Astrocyte of the cerebellum (primary cell): ENCODE data around the gene FBXW10B.
"Not testable (repeated sequence)": the region's sequence is repeated elsewhere in the genome, so short reads cannot be mapped to it uniquely, and the experiment has no call there.

Source experiments
- DNase-seq: peaks from one replicate; pipeline ENCODE4 v3.0.0-alpha.2; 2011; ENCODE audit warnings: low read depth
- H3K4me3 ChIP-seq: 2 replicates; pipeline ENCODE4 v1.5.1; 2011; ENCODE audit warnings: mild to moderate bottlenecking, low read depth, low read length, moderate library complexity
- in situ Hi-C: cut with HindIII; loops from 2 replicates; pipeline ENCODE4 v1.10.0; 2017; ENCODE audit warnings: low sequenced_read_pairs

FBXW10B gene

DNA sequence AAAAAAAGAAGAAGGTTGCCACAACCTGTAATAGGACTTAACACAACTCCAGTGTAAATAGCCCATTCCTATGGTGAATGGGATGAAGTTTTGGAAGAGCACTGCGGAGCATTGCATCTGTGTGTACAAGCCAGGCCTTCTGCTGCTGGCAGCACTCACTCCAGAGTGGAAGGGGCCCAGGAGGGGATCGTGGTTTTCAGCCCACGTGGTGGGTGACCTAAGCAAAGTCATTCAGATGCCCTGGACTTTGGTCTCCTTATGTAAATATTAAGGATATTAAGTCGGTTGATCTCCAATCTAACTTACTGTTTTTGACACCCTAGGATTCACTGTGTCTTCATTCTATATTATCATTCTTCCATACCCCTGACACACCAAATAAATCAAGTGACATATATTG is 2.7 kb downstream of the FBXW10B start:
- DNase-seq, H3K4me3 ChIP-seq, in situ Hi-C loops: not testable (repeated sequence)

DNA sequence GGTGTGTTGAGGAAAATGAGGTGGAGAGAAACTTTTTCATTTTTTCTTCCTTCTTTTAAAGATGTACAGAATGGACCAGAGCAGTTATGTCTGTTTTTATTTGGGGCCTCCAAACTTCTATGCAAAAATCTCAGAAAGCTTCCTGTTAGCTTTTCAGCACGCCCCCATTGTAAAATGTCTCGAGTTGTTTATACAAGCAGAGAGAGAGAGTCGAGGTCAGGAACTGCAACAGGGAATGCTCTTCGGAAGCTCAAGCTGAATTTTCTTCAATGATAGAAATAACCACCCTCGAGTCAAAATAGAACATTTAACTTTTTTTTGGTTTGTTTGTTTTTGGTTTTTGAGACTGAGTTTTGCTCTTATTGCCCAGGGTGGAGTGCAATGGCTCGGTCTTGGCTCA is 3.7 kb downstream of the FBXW10B start:
- in situ Hi-C loops, result not testable (repeated sequence)

DNA sequence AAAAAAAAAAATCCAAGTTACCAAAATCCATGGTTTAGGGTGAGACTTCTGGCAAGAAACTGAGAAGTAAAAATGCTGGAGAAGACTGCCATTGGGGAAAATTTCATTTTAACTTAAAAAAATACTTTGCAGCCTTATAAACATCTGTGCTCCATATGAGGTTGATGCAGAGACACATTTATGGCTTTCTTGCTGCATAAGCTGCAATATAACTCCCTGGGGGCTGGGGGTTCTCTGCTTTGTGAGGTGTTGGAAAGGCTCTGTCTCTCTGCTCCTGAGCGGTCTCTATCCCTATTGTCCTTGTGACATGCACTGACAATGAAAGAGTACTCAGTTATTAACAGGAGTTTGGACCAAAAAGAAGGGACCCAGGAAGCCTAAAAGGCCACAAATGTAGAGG is 6.4 kb downstream of the FBXW10B start:
- DNase-seq, H3K4me3 ChIP-seq, in situ Hi-C loops: not testable (repeated sequence)

More for the DNA sequence above, 3.7 kb downstream of the FBXW10B start:
- not testable (repeated sequence) for DNase-seq, H3K4me3 ChIP-seq

DNA sequence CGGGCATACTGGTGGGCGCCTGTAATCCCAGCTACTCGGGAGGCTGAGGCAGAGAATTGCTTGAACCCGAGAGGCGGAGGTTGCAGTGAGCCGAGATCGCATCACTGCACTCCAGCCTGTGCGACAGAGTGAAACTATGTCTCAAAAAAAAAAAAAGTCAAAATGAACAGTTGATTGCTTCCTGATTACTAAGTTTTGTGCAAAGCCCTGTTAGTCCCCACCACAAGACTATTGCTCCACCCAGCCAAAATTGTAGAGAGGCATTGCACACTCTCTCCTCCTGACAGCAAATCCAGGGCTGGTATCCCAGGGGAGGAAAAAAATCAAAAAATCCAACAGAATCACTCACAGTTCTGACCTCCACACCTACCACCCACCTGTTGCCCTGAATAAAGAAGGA is 26.5 kb downstream of the FBXW10B start:
- not testable (repeated sequence) for H3K4me3 ChIP-seq

GRCh38 chr17:15591986-15592385 is 27.5 kb downstream of the FBXW10B start:
- H3K4me3 ChIP-seq, in situ Hi-C loops: not testable (repeated sequence)

More for the DNA sequence above, 26.5 kb downstream of the FBXW10B start:
- in situ Hi-C loops, DNase-seq: not testable (repeated sequence)

GRCh38 chr17:15590844-15591243 is 28.7 kb downstream of the FBXW10B start:
- DNase-seq, in situ Hi-C loops, H3K4me3 ChIP-seq: not testable (repeated sequence)

More at GRCh38 chr17:15591986-15592385, 27.5 kb downstream of the FBXW10B start:
- not testable (repeated sequence) for DNase-seq

DNA sequence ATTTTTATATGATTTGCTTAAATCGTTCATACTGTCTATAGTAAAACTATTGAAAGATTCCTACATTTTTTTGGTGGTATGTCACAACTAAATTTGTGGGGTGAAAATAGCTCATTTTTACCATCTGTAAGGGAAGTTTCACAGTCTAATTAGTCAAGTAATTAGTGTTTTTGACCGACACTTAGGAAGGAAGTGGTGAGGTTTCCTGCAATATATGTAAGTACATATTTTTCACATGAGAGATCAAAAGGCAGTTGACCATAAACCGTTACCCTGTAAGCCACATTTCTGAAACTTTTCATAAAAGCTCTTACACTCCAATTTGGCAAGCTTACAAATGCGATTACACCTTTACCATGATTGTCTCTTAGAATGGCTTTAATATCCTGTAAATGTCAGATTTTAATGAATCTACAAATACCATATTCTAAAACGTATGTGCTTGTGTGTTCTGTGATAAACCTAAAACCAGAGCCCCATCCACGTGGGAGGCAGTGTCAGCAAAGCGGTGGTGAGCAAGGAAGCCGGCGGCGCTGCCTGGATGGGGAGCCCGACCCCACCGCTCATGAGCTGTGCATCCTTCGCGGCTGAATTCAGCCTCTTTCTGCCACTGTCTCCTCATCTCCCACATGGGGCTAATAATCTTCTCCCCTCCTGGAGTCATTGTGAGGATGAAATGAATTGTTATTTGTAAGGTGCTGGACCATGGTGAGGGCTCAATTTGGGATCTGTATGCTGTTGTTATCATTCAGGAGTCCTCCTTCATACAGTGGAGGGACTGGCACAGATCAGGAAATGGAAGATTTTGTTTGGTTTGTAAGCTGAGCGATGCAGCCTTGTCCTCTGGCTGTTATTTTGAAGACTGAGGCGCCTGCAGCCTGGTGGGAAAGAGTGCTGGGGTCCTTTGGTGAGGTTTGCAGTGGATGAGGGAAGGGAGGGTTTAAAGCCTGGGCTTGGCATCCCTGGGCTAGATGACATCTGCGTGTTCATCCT is 29.7 kb downstream of the FBXW10B start:
- DNase-seq, H3K4me3 ChIP-seq, in situ Hi-C loops: not testable (repeated sequence)

GRCh38 chr17:15588017-15588416 is 31.5 kb downstream of the FBXW10B start:
- DNase-seq, in situ Hi-C loops, H3K4me3 ChIP-seq: not testable (repeated sequence)

DNA sequence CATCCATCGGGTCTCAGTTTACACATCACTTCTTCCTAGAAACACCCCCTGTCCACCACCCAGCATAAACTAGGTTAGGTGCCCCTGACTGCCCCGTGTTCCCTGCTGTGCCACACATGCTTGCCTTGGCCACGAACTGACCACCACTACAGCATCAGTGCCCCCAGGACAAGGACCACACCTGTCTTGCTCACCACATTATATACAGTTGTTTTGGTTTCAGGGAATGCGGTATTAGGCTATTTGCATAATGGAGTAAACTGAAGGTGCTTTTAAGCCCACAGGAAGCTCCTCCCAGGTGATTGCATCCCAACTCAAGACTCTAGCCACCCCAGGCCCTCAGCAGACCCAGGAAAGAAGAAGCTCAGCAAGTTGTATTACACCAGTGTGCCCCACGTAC is 36.2 kb downstream of the FBXW10B start:
- DNase-seq, in situ Hi-C loops, H3K4me3 ChIP-seq: not testable (repeated sequence)

GRCh38 chr17:15581462-15581861 is 38.0 kb downstream of the FBXW10B start:
- H3K4me3 ChIP-seq, DNase-seq, in situ Hi-C loops: not testable (repeated sequence)

GRCh38 chr17:15576848-15577247 is 42.7 kb downstream of the FBXW10B start:
- H3K4me3 ChIP-seq, DNase-seq, in situ Hi-C loops: not testable (repeated sequence)

GRCh38 chr17:15574660-15575059 is 44.8 kb downstream of the FBXW10B start:
- DNase-seq, in situ Hi-C loops, H3K4me3 ChIP-seq: not testable (repeated sequence)

- DNase-seq, result peak; percentile 37
- H3K4me3 ChIP-seq, in situ Hi-C loops: not testable (repeated sequence)
These were observed 45.6 kb downstream of the FBXW10B start for GRCh38 chr17:15573870-15574269.
